ENCODE data around the gene FBXO34. TPM values are rescaled to one million over a fixed set of nuclear protein-coding genes. Genes with fewer than 3 reads are reported as not detected.

The FBXO34 gene
- total and polyA plus RNA-seq, 10 of the 15 experiments (the other 5 are each of a cell fraction or from before 2014, with no cell fraction given) = 5.6 to 22.8 (median 17.6) TPM

DNA sequence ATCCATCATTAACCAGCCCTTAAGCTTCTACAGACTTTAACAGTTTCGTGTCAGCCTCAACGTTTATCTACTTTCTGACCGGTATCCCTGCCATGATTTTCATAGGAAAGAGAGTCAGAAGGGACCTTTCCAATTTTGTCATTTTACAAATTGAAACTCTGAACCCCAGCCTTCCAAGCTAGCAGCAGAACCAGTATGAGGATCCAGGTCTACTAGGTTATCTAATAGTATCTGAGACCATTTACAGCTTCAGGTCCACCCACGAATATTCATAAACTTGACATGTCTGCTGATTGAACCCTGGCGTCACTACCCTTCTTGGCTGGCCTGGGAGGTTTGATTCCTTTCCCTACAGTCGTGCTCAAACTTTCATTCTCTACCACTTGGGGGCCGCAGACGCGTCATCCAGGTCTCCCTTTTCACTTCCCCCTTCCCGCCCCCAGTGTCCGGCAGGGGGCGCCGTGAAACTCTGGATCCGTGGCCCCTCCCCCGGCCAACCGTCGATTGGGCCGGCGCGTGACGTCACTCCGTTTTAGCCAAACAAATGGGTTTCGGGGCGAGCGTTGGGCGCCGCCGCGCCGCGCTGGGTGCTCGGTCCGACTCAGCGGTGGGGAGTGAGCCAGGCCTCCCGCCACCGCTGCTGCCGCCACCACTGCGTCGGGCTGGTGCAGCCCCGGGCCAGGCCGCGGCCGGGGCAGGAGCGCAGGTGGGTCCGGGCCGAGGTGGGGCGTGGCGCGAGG, at the start of gene FBXO34 (continued):
- TF ChIP-seq, protein P1, sequence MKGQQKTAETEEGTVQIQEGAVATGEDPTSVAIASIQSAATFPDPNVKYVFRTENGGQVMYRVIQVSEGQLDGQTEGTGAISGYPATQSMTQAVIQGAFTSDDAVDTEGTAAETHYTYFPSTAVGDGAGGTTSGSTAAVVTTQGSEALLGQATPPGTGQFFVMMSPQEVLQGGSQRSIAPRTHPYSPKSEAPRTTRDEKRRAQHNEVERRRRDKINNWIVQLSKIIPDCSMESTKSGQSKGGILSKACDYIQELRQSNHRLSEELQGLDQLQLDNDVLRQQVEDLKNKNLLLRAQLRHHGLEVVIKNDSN (IDR thresholded peaks at IDR 0.05; ENCODE audit: borderline replicate concordance, extremely low read length, insufficient read depth, low read depth, low read length) = no peak
- TF ChIP-seq RAD21 (IDR thresholded peaks at IDR 0.05; ENCODE audit: insufficient read depth, low read depth, low read length) (peak; percentile 88), RCOR1 (conservative IDR thresholded peaks at IDR 0.05; ENCODE audit: low read depth, low read length) (0 out of 2 replicates have a peak, but pooled peaks have one; percentile 69), CBFB (IDR thresholded peaks at IDR 0.05; ENCODE audit: low read depth) (peak; percentile 22; the same call in 1 of the 2 replicates), RB1 (IDR thresholded peaks at IDR 0.05; ENCODE audit: borderline replicate concordance) (peak; percentile 92; the same call in 1 of the 2 replicates), SIX5 (IDR thresholded peaks at IDR 0.05; ENCODE audit: low read depth, low read length, severe bottlenecking) (no peak), SIN3A (IDR thresholded peaks at IDR 0.05; ENCODE audit: low read depth, low read length) (peak; percentile 44; the same call in 1 of the 2 replicates), PML (IDR thresholded peaks at IDR 0.05; ENCODE audit: low read length) (no peak), FOXM1 (IDR thresholded peaks at IDR 0.05; ENCODE audit: low read depth, low read length) (0 out of 2 replicates have a peak, but pooled peaks have one; percentile 58), SP1 (IDR thresholded peaks at IDR 0.05; ENCODE audit: low read depth, low read length) (peak; percentile 73), FOXK2 (IDR thresholded peaks at IDR 0.05) (no peak), ATF7 (IDR thresholded peaks at IDR 0.05; ENCODE audit: low read depth) (peak; percentile 97), ASH2L (IDR thresholded peaks at IDR 0.05; ENCODE audit: borderline replicate concordance, low read depth) (no peak), CBX3 (IDR thresholded peaks at IDR 0.05; ENCODE audit: borderline replicate concordance, low read depth) (no peak), NFIC (IDR thresholded peaks at IDR 0.05; ENCODE audit: low read depth, low read length) (no peak), LARP7 (IDR thresholded peaks at IDR 0.05) (peak; percentile 90), ZNF384 (IDR thresholded peaks at IDR 0.05; ENCODE audit: borderline replicate concordance, low read depth, low read length) (no peak), HDAC6 (IDR thresholded peaks at IDR 0.05; ENCODE audit: unreplicated experiment) (no peak), YBX1 (IDR thresholded peaks at IDR 0.05) (no peak), SREBF2 (IDR thresholded peaks at IDR 0.05; ENCODE audit: low read length) (0 out of 2 replicates have a peak, but pooled peaks have one; percentile 17)
- TF ChIP-seq, protein P2, sequence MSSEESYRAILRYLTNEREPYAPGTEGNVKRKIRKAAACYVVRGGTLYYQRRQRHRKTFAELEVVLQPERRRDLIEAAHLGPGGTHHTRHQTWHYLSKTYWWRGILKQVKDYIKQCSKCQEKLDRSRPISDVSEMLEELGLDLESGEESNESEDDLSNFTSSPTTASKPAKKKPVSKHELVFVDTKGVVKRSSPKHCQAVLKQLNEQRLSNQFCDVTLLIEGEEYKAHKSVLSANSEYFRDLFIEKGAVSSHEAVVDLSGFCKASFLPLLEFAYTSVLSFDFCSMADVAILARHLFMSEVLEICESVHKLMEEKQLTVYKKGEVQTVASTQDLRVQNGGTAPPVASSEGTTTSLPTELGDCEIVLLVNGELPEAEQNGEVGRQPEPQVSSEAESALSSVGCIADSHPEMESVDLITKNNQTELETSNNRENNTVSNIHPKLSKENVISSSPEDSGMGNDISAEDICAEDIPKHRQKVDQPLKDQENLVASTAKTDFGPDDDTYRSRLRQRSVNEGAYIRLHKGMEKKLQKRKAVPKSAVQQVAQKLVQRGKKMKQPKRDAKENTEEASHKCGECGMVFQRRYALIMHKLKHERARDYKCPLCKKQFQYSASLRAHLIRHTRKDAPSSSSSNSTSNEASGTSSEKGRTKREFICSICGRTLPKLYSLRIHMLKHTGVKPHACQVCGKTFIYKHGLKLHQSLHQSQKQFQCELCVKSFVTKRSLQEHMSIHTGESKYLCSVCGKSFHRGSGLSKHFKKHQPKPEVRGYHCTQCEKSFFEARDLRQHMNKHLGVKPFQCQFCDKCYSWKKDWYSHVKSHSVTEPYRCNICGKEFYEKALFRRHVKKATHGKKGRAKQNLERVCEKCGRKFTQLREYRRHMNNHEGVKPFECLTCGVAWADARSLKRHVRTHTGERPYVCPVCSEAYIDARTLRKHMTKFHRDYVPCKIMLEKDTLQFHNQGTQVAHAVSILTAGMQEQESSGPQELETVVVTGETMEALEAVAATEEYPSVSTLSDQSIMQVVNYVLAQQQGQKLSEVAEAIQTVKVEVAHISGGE (CRISPR knock-in tag; IDR thresholded peaks at IDR 0.05) = no peak
- TF ChIP-seq, protein P3, sequence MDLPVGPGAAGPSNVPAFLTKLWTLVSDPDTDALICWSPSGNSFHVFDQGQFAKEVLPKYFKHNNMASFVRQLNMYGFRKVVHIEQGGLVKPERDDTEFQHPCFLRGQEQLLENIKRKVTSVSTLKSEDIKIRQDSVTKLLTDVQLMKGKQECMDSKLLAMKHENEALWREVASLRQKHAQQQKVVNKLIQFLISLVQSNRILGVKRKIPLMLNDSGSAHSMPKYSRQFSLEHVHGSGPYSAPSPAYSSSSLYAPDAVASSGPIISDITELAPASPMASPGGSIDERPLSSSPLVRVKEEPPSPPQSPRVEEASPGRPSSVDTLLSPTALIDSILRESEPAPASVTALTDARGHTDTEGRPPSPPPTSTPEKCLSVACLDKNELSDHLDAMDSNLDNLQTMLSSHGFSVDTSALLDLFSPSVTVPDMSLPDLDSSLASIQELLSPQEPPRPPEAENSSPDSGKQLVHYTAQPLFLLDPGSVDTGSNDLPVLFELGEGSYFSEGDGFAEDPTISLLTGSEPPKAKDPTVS (IDR thresholded peaks at IDR 0.05; ENCODE audit: low read depth, low read length) = no peak
- TF ChIP-seq, protein P4, sequence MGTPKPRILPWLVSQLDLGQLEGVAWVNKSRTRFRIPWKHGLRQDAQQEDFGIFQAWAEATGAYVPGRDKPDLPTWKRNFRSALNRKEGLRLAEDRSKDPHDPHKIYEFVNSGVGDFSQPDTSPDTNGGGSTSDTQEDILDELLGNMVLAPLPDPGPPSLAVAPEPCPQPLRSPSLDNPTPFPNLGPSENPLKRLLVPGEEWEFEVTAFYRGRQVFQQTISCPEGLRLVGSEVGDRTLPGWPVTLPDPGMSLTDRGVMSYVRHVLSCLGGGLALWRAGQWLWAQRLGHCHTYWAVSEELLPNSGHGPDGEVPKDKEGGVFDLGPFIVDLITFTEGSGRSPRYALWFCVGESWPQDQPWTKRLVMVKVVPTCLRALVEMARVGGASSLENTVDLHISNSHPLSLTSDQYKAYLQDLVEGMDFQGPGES (IDR thresholded peaks at IDR 0.05) = 0 out of 2 replicates have a peak, but pooled peaks have one; percentile 37
- TF ChIP-seq, protein P5, sequence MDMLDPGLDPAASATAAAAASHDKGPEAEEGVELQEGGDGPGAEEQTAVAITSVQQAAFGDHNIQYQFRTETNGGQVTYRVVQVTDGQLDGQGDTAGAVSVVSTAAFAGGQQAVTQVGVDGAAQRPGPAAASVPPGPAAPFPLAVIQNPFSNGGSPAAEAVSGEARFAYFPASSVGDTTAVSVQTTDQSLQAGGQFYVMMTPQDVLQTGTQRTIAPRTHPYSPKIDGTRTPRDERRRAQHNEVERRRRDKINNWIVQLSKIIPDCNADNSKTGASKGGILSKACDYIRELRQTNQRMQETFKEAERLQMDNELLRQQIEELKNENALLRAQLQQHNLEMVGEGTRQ (IDR thresholded peaks at IDR 0.05; ENCODE audit: borderline replicate concordance, low read depth, low read length) = no peak

Data from GM12878 (cell line).